Mesendoderm (in vitro differentiated cells): Measurements from ENCODE around the gene TAF1D.
"Not testable (repeated sequence)": the region's sequence is repeated elsewhere in the genome, so short reads cannot be mapped to it uniquely, and the experiment has no call there.

ENCODE experiments used
- DNase-seq: peaks from one replicate; pipeline ENCODE4 v3.0.0; 2013
- H2AK5ac ChIP-seq: 2 replicates; pipeline ENCODE4 v1.6.1; 2013; ENCODE audit warnings: low read length, inconsistent platforms
- H2BK120ac ChIP-seq: 2 replicates; pipeline ENCODE4 v1.6.1; 2013; ENCODE audit warnings: low read depth, mild to moderate bottlenecking, low read length, moderate library complexity, mixed read lengths
- H2BK15ac ChIP-seq: replicated peaks from 2 replicates; pipeline ENCODE4 v1.6.1; 2013; ENCODE audit warnings: low read depth, mild to moderate bottlenecking, moderate library complexity
- H2BK5ac ChIP-seq: 2 replicates; pipeline ENCODE4 v1.6.1; 2013; ENCODE audit warnings: low read length, inconsistent platforms
- H3K18ac ChIP-seq: 2 replicates; pipeline ENCODE4 v1.6.1; 2013; ENCODE audit warnings: mild to moderate bottlenecking, low read length, mixed read lengths
- H3K23ac ChIP-seq: one replicate; pipeline ENCODE4 v1.6.1; 2013; ENCODE audit warnings: low read length
- H3K27ac ChIP-seq: 2 replicates; pipeline ENCODE4 v1.5.1; 2013; ENCODE audit warnings: low read depth, mild to moderate bottlenecking, inconsistent platforms, low read length, moderate library complexity
- H3K27me3 ChIP-seq: 2 replicates; pipeline ENCODE4 v1.6.1; 2013; ENCODE audit warnings: low read length, control low read depth, mild to moderate bottlenecking, inconsistent platforms; ENCODE audit not compliant: insufficient read depth, poor library complexity
- H3K36me3 ChIP-seq: 2 replicates; pipeline ENCODE4 v1.6.1; 2013; ENCODE audit warnings: low read length, inconsistent platforms; ENCODE audit not compliant: control insufficient read depth, insufficient read depth
- H3K4ac ChIP-seq: one replicate; pipeline ENCODE4 v1.6.1; 2013; ENCODE audit warnings: low read depth, mild to moderate bottlenecking, low read length, moderate library complexity
- H3K4me1 ChIP-seq: 2 replicates; pipeline ENCODE4 v1.6.1; 2013; ENCODE audit warnings: low read depth, low read length, inconsistent platforms; ENCODE audit not compliant: control insufficient read depth
- H3K4me2 ChIP-seq: 2 replicates; pipeline ENCODE4 v1.6.1; 2013; ENCODE audit warnings: low read length
- H3K4me3 ChIP-seq: 2 replicates; pipeline ENCODE4 v1.5.1; 2013; ENCODE audit warnings: mild to moderate bottlenecking, low read length
- H3K56ac ChIP-seq: one replicate; pipeline ENCODE4 v1.6.1; 2013; ENCODE audit warnings: low read length
- H3K79me1 ChIP-seq: 2 replicates; pipeline ENCODE4 v1.6.1; 2013; ENCODE audit warnings: low read length, inconsistent platforms
- H3K79me2 ChIP-seq: 2 replicates; pipeline ENCODE4 v1.6.1; 2013; ENCODE audit warnings: mild to moderate bottlenecking, low read length; ENCODE audit not compliant: control insufficient read depth, insufficient read depth
- H3K9ac ChIP-seq: 2 replicates; pipeline ENCODE4 v1.6.1; 2013; ENCODE audit warnings: low read length, inconsistent platforms
- H4K5ac ChIP-seq: one replicate; pipeline ENCODE4 v1.6.1; 2013; ENCODE audit warnings: low read length
- H4K8ac ChIP-seq: one replicate; pipeline ENCODE4 v1.6.1; 2013; ENCODE audit warnings: low read depth, mild to moderate bottlenecking, control low read depth, low read length, moderate library complexity
- WGBS: extraction: QIAGEN DNeasy Blood & Tissue Kit; methylation state at CpG from one replicate; pipeline ENCODE4 v1.1.7; 2013; ENCODE audit warnings: low lambda C conversion rate, missing lambda C conversion rate; ENCODE audit not compliant: insufficient coverage; ENCODE audit errors: extremely low coverage; 5-methylcytosine and 5-hydroxymethylcytosine counted together

The TAF1D gene

GRCh38 chr11:93775289-93775688, 34.0 kb upstream of the TAF1D start:
- peaks cover 4% of the 10 kb centered on the region for H3K4me1 ChIP-seq
- no peak overlapping the region for H3K4ac ChIP-seq
- WGBS: no CpG with 5 or more reads among the region's 2 CpGs
- H3K18ac ChIP-seq: no peak overlapping the region
- peak; percentile 59 for DNase-seq
- H2AK5ac ChIP-seq: no peak overlapping the region
- H4K8ac ChIP-seq: no peak overlapping the region
- no peak overlapping the region for H3K23ac ChIP-seq
- no peak overlapping the region for H3K56ac ChIP-seq
- no peaks in the 10 kb centered on the region for H3K79me1 ChIP-seq
- H2BK15ac ChIP-seq: no peak overlapping the region
- no peaks in the 10 kb centered on the region for H3K36me3 ChIP-seq
- no peak overlapping the region for H3K4me3 ChIP-seq
- H3K27me3 ChIP-seq: no peaks in the 10 kb centered on the region
- H3K27ac ChIP-seq: no peak overlapping the region
- H2BK120ac ChIP-seq: no peak overlapping the region
- H4K5ac ChIP-seq: no peak overlapping the region
- no peak overlapping the region for H3K9ac ChIP-seq
- no peak overlapping the region for H3K4me2 ChIP-seq
- H3K79me2 ChIP-seq: no peaks in the 10 kb centered on the region
- H2BK5ac ChIP-seq: no peak overlapping the region

- H4K5ac ChIP-seq, H2BK15ac ChIP-seq, H2AK5ac ChIP-seq, H3K27me3 ChIP-seq, H3K9ac ChIP-seq, H4K8ac ChIP-seq, H3K4ac ChIP-seq, H3K4me3 ChIP-seq, H3K36me3 ChIP-seq, H3K79me2 ChIP-seq, H3K23ac ChIP-seq, H2BK5ac ChIP-seq, H3K4me1 ChIP-seq, H2BK120ac ChIP-seq, H3K27ac ChIP-seq, H3K56ac ChIP-seq, DNase-seq, H3K79me1 ChIP-seq, H3K18ac ChIP-seq, H3K4me2 ChIP-seq: not testable (repeated sequence)
- WGBS: no CpG with 5 or more reads among the region's 3 CpGs
These were observed 33.3 kb upstream of the TAF1D start for GRCh38 chr11:93774560-93774959.

- Histone ChIP-seq H4K5ac (no peak overlapping the region), H2BK5ac (no peak overlapping the region), H3K36me3 (no peaks in the 10 kb centered on the region), H4K8ac (no peak overlapping the region), H3K56ac (no peak overlapping the region), H2BK120ac (no peak overlapping the region), H3K27ac (no peak overlapping the region), H2AK5ac (no peak overlapping the region), H3K9ac (no peak overlapping the region), H2BK15ac (no peak overlapping the region), H3K4ac (no peak overlapping the region), H3K4me1 (peaks cover 4% of the 10 kb centered on the region), H3K79me1 (no peaks in the 10 kb centered on the region), H3K27me3 (no peaks in the 10 kb centered on the region), H3K23ac (no peak overlapping the region), H3K79me2 (no peaks in the 10 kb centered on the region), H3K4me3 (no peak overlapping the region), H3K18ac (no peak overlapping the region), H3K4me2 (no peak overlapping the region)
- no peak for DNase-seq
- WGBS: no CpG with 5 or more reads among the region's 10 CpGs
These were observed 32.4 kb upstream of the TAF1D start for GRCh38 chr11:93773601-93774200.

- Histone ChIP-seq H2BK5ac (no peak overlapping the region), H3K27ac (no peak overlapping the region), H3K4me2 (no peak overlapping the region), H3K4me1 (peaks cover 4% of the 10 kb centered on the region), H3K4ac (no peak overlapping the region), H3K56ac (no peak overlapping the region), H2AK5ac (no peak overlapping the region), H4K5ac (no peak overlapping the region), H3K79me1 (no peaks in the 10 kb centered on the region), H4K8ac (no peak overlapping the region), H3K4me3 (no peak overlapping the region), H3K18ac (no peak overlapping the region), H3K36me3 (no peaks in the 10 kb centered on the region), H3K27me3 (no peaks in the 10 kb centered on the region), H3K23ac (no peak overlapping the region), H2BK15ac (no peak overlapping the region), H3K9ac (no peak overlapping the region), H3K79me2 (no peaks in the 10 kb centered on the region), H2BK120ac (no peak overlapping the region)
- WGBS: no CpG with 5 or more reads among the region's 3 CpGs
- DNase-seq: peak; percentile 53
These were observed 31.8 kb upstream of the TAF1D start for GRCh38 chr11:93773045-93773477.

- Histone ChIP-seq H3K27me3 (no peaks in the 10 kb centered on the region), H3K27ac (no peak overlapping the region), H3K4me1 (peaks cover 4% of the 10 kb centered on the region), H3K4ac (no peak overlapping the region), H3K79me2 (no peaks in the 10 kb centered on the region), H2BK15ac (no peak overlapping the region), H3K18ac (no peak overlapping the region), H3K36me3 (no peaks in the 10 kb centered on the region), H3K9ac (no peak overlapping the region), H2AK5ac (no peak overlapping the region), H3K56ac (no peak overlapping the region), H3K4me2 (no peak overlapping the region), H4K5ac (no peak overlapping the region), H3K79me1 (no peaks in the 10 kb centered on the region), H4K8ac (no peak overlapping the region), H3K23ac (no peak overlapping the region), H3K4me3 (no peak overlapping the region), H2BK120ac (no peak overlapping the region), H2BK5ac (no peak overlapping the region)
- no peak for DNase-seq
- no CpG with 5 or more reads among the region's 4 CpGs for WGBS
These were observed 30.8 kb upstream of the TAF1D start for GRCh38 chr11:93772123-93772522.

- no peak overlapping the region for H3K27ac ChIP-seq
- no CpG with 5 or more reads among the region's 1 CpG for WGBS
These were observed 28.9 kb upstream of the TAF1D start for GRCh38 chr11:93770160-93770559.

More at GRCh38 chr11:93770160-93770559, 28.9 kb upstream of the TAF1D start:
- DNase-seq: peak; percentile 93
- Histone ChIP-seq H4K5ac (no peak overlapping the region), H3K4ac (no peak overlapping the region), H2BK120ac (no peak overlapping the region), H3K36me3 (no peaks in the 10 kb centered on the region), H3K56ac (peak overlapping the region; percentile 50), H2BK15ac (no peak overlapping the region), H3K18ac (no peak overlapping the region), H3K4me2 (no peak overlapping the region), H4K8ac (no peak overlapping the region), H3K79me1 (no peaks in the 10 kb centered on the region), H3K4me1 (peaks cover 4% of the 10 kb centered on the region), H3K4me3 (no peak overlapping the region), H3K79me2 (no peaks in the 10 kb centered on the region), H3K27me3 (no peaks in the 10 kb centered on the region), H3K23ac (no peak overlapping the region), H3K9ac (no peak overlapping the region), H2BK5ac (peak overlapping the region; percentile 97), H2AK5ac (no peak overlapping the region)
